HepG2 (cell line): ENCODE data around the gene IWS1. TPM values are rescaled to one million over a fixed set of nuclear protein-coding genes. Genes with fewer than 3 reads are reported as not detected.

Source experiments
- ARID4A ChIP-seq: sonication (generic); formaldehyde crosslinking; IDR thresholded peaks from 2 replicates; pipeline ENCODE4 v1.5.0; 2020; ENCODE audit warnings: mild to moderate bottlenecking, missing genetic modification reagents, borderline replicate concordance
- POLR2AphosphoS2 ChIP-seq: IDR thresholded peaks from 2 replicates; pipeline ENCODE4 v1.6.1; 2011; ENCODE audit warnings: low read depth, low read length, improper control_type of control experiment
- YEATS4 ChIP-seq: sonication (generic); formaldehyde crosslinking; IDR thresholded peaks from 2 replicates; pipeline ENCODE4 v1.4.0; 2020; ENCODE audit warnings: missing genetic modification reagents, borderline replicate concordance
- ZHX2 ChIP-seq, 2 experiments: sonication (generic) in 1 of 2; formaldehyde crosslinking in 1 of 2; IDR thresholded peaks; 2 replicates each; pipeline versions ENCODE4 v1.6.1 to v1.9.0; 2014 to 2022; ENCODE audit warnings: antibody characterized with exemption in 1 of 2, borderline replicate concordance in 1 of 2, inconsistent platforms in 1 of 2, low read depth in 1 of 2, missing genetic modification reagents in 1 of 2
- ZNF318 ChIP-seq: sonication (generic); formaldehyde crosslinking; IDR thresholded peaks from 2 replicates; pipeline ENCODE4 v1.4.0; 2020; ENCODE audit warnings: mild to moderate bottlenecking, missing genetic modification reagents
- ZNF44 ChIP-seq: sonication (generic); formaldehyde crosslinking; IDR thresholded peaks from 2 replicates; pipeline ENCODE4 v1.5.1; 2020; ENCODE audit warnings: mild to moderate bottlenecking, missing genetic modification reagents
- ZNF556 ChIP-seq: sonication (generic); formaldehyde crosslinking; IDR thresholded peaks from 2 replicates; pipeline ENCODE4 v1.4.0; 2020; ENCODE audit warnings: mild to moderate bottlenecking, missing genetic modification reagents, borderline replicate concordance
- polyA plus RNA-seq, 8 experiments: library from polyadenylated mRNA; depleted of rRNA in 3 of 8; stranded (reverse) in 7 of 8; unstranded in 1 of 8; fragments of >200 nt; fragmentation: Illumina TruSeq in 4 of 8; extraction: Trizol in 4 of 8; gene quantifications; 2 replicates each; pipeline versions ENCODE4 v1.2.1 to v1.2.3, GENCODE V29; 2011 to 2016; ENCODE audit warnings: low read depth in 4 of 8, missing spikeins in 1 of 8, mixed read lengths in 1 of 8; ENCODE audit not compliant: insufficient read depth in 1 of 8
- total RNA-seq, 5 experiments: library from RNA; depleted of rRNA; stranded (reverse); fragments of >200 nt; fragmentation: Illumina TruSeq; extraction: Trizol; gene quantifications; 2 replicates each; pipeline ENCODE4 v1.2.3, GENCODE V29; 2016; ENCODE audit warnings: low read depth in 1 of 5

The IWS1 gene
- total and polyA plus RNA-seq, 2 of the 13 experiments (the other 11 are each of a cell fraction or from before 2014, with no cell fraction given) = 28.9 to 62.3 TPM

GRCh38 chr2:127437781-127438726 is 88.2 kb downstream of the IWS1 start (continued):
- TF ChIP-seq ZHX2 (IDR thresholded peaks at IDR 0.05; ENCODE audit: low read depth) (peak; percentile 40; the same call in 1 of the 2 replicates), ZHX2 (CRISPR knock-in tag; IDR thresholded peaks at IDR 0.05; ENCODE audit: borderline replicate concordance) (no peak), ZNF556 (CRISPR knock-in tag) (peak; percentile 87; the same call in 1 of the 2 replicates), ZNF44 (CRISPR knock-in tag) (peak; percentile 28; the same call in 1 of the 2 replicates), ZNF318 (no peak), POLR2AphosphoS2 (no peak), ARID4A (CRISPR knock-in tag) (peak; percentile 82; the same call in 1 of the 2 replicates), YEATS4 (peak; percentile 88)
